Prostate gland (tissue), 2 donors: ENCODE measurements around the gene ZNRF4.

ENCODE experiments used
- CTCF ChIP-seq, 4 experiments: fragments of 200-600 bp in 2 of 4; fragments of 450-650 bp in 2 of 4; sonication (generic) in 2 of 4; IDR thresholded peaks; 1 replicate in 3 of 4; 2 replicates in 1 of 4; pipeline ENCODE4 v1.5.1; 2016 to 2019; ENCODE audit warnings: antibody characterized with exemption in 4 of 4, mild to moderate bottlenecking in 2 of 4, moderate library complexity in 2 of 4
- POLR2A ChIP-seq: fragments of 450-650 bp; IDR thresholded peaks from one replicate; pipeline ENCODE4 v1.6.1; 2016; ENCODE audit warnings: antibody characterized with exemption, mild to moderate bottlenecking
- POLR2AphosphoS5 ChIP-seq: sonication (generic); formaldehyde crosslinking; IDR thresholded peaks from one replicate; pipeline ENCODE4 v1.6.1; 2017; ENCODE audit warnings: antibody characterized with exemption

GRCh38 chr19:5470264-5470671, 15.1 kb downstream of the ZNRF4 start:
- TF ChIP-seq CTCF (IDR thresholded peaks at IDR 0.05) (no peak), POLR2A (no peak), POLR2AphosphoS5 (no peak)
